Measurements from ENCODE around the gene MEX3B.

- TF ChIP-seq RAD21 (IDR thresholded peaks at IDR 0.05; ENCODE audit: low read length) (no peak), CTCF (IDR thresholded peaks at IDR 0.05) (no peak), POLR2AphosphoS5 (IDR thresholded peaks at IDR 0.05; ENCODE audit: low read depth, low read length) (no peak), MXI1 (IDR thresholded peaks at IDR 0.05; ENCODE audit: low read depth, low read length) (no peak), REST (IDR thresholded peaks at IDR 0.05; ENCODE audit: low read depth, low read length) (no peak), ELF1 (IDR thresholded peaks at IDR 0.05) (no peak), EP300 (IDR thresholded peaks at IDR 0.05; ENCODE audit: borderline replicate concordance in 1 of 2, low read depth in 1 of 2, low read length in 1 of 2) (no peak)
Observed at GRCh38 chr15:82052751-82053150, 6.9 kb upstream of the MEX3B start.
